Fibroblast of skin of right quadriceps (primary cell): ENCODE results near the gene ICE2.
"Not testable (repeated sequence)": the region's sequence is repeated elsewhere in the genome, so short reads cannot be mapped to it uniquely, and the experiment has no call there.

Experiments used
- DNase-seq: peaks from one replicate; pipeline ENCODE4 v3.0.0-alpha.2; 2013

The ICE2 gene

GRCh38 chr15:60442763-60443162 lies 36.2 kb downstream of the ICE2 start:
- peak; percentile 57 for DNase-seq

DNA sequence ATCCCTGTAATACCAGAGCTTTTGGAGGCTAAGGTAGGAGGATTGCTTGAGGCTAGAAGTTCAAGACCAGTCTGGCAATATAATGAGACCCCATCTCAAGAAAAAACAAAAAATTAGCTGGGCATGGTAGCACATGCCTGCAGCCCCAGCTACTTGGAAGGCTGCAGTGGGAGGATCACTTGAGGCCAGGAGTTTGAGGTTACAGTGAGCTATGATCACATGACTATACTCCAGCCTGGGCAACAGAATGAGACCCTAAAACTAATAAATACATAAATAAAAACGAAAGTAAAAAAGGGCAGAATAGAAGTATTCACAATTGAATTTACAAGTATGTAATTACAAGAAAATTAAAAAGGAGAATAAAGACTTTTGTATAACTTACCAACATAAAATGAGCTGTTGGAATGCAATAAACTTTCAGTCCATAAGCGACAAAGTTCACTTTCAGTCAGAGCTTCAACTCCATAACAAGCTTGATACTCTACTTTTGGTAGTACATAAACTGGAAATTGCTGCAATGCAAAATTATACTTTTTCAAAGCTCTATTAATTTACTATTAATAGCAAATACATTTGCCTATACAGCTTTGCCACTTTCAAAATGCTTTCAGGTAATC lies 36.8 kb downstream of the ICE2 start:
- DNase-seq = no peak

DNA sequence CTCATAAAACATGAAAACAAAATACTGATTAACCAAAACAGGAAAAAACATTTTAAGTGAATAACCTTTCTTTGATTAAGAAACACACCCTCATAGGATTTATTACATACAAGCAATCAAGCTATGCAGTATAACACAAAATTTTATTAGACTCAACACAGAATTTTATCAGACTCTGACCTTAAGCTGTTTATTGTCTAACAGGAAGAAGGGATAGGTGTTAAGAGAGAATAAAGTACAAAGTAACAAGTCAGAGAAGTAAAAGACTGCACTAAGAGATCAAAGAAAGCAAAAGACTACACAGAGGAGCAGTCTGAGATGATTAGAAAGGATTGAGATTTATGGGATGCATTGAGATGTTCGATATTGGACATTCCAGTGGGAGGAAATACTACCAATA lies 37.6 kb downstream of the ICE2 start:
- no peak for DNase-seq

DNA sequence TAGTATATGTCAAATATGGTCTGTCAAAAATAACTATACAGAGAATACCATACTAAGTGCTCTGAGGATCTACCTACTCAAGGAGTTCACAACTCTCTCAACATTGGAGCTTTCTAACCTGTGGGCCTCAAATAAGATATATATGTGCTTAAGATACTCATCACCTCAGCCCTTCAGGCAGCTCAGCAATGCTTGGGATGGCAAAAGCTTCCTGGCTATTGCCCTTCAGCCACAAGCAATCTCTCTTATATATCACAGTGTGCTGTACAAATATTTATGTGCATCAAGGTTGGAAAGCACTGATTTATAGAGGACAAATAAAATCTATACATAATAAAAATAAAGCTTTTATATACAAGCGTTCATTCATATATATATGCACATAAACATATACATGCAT lies 40.3 kb downstream of the ICE2 start:
- no peak for DNase-seq

- DNase-seq = no peak
Measured at GRCh38 chr15:60428935-60429334, 50.0 kb downstream of the ICE2 start.

DNA sequence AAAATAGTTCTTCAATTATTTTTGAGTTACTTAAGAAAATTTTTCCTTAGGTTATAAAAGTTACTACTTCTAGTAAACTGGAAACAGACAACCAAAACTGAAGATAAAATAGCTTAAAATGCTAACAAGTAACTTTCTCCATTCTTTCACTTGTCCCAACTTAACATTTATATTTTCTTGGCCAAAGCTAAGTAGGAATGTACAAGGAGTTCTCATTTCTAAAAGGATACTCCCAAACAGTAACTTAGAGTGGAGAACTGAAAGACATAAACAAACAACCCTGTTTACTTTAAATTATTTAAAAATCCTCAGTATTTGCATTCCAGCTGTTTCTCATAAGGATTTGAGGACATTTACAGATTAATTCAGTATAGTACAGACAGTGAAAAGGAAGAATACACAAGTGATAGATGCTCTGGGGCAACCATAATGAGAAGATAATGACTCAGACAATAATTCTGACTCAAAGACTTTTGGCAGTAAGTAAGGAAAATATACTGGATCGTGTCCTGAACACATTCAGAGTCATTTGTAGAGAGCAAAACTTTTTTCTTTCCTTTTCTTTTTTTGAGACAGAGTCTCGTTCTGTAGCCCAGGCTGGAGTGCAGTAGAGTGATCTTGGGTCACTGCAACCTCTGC lies 52.0 kb downstream of the ICE2 start:
- peak; percentile 80 for DNase-seq

GRCh38 chr15:60425461-60425860 lies 53.5 kb downstream of the ICE2 start:
- DNase-seq = no peak

DNA sequence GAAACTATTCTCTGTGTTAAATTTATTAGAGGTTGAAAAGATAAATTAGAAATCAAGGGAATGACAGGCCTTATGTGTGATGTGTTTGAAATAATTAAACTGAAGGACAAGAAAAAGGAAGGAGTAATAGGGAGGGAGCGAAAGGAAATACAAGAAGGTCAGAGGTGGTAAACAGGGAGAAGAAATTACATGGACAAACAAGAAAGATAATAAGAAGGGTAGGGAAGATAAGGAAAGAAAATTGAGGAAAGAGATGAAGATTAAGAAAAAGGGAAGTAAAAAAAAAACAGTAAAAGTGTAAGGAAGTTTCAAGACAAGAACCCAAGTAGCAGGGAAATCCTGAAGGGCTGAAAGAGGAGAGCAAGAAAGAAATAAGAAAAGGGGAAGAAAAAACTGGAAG lies 54.9 kb downstream of the ICE2 start:
- no peak for DNase-seq

DNA sequence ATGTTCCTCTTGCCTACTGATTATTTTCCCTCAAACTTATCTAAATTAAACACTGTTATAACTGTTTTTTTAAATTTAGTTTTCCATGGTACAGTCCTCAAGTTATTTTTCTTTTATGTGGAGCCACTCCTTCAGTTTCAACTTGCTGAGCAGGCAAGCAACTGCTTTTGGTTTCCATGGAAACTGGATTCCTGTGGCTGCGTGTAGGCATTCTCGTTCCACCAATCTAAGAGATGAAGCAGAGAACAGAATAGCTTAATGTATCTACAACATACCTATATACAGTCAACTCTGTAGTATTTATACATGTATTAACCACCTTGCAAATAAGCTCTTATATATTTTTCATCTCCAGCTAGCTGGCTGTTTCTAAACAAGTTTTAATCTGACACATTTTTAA lies 55.4 kb downstream of the ICE2 start:
- peak; percentile 94 for DNase-seq

DNA sequence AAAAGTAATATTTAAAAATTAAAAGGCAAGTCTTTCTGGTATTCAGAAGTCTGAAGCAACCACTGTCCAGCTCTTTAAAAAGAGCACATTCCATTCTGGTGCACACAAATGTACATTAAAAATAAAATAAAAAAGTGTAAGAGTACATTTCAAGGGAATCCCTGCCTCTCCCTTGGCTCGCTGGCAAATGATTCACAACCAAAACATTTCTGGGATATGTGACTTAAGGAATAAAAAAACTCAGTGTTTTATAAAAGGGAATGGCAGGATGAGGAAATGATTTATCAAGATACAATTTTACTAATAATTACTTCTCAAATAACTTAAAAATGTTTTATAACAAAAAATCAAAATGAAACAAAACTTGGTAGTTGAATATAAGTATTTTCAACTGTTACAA lies 57.4 kb downstream of the ICE2 start:
- peak; percentile 93 for DNase-seq

GRCh38 chr15:60420203-60420716 lies 58.7 kb downstream of the ICE2 start:
- DNase-seq = no peak

GRCh38 chr15:60419753-60420152 lies 59.2 kb downstream of the ICE2 start:
- peak; percentile 54 for DNase-seq

GRCh38 chr15:60418096-60418495 lies 60.8 kb downstream of the ICE2 start:
- DNase-seq = no peak

DNA sequence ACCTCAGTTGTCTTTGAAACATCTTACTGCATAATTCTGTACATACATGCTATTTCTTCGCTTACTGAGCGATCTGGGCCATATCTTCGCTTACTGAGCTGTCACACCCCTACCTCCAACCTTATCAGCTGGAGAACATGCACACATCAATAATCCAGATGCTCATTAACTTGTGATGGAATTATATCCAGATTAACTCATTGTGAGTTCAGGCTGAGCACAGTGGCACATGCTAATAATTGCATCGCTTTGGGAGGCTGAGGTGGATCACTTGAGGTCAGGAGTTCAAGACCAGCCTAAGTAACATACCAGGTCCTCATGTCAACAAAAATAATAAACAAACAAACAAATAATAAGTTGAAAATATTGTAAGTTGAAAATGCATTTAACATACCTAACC lies 61.8 kb downstream of the ICE2 start:
- DNase-seq = no peak

- no peak for DNase-seq
Measured at GRCh38 chr15:60416484-60416883, 62.5 kb downstream of the ICE2 start.

GRCh38 chr15:60414016-60414682 lies 64.8 kb downstream of the ICE2 start:
- DNase-seq = peak; percentile 45

- peak; percentile 54 for DNase-seq
Measured at GRCh38 chr15:60413231-60413824, 65.6 kb downstream of the ICE2 start.

GRCh38 chr15:60412807-60413206 lies 66.1 kb downstream of the ICE2 start:
- DNase-seq = not testable (repeated sequence)

DNA sequence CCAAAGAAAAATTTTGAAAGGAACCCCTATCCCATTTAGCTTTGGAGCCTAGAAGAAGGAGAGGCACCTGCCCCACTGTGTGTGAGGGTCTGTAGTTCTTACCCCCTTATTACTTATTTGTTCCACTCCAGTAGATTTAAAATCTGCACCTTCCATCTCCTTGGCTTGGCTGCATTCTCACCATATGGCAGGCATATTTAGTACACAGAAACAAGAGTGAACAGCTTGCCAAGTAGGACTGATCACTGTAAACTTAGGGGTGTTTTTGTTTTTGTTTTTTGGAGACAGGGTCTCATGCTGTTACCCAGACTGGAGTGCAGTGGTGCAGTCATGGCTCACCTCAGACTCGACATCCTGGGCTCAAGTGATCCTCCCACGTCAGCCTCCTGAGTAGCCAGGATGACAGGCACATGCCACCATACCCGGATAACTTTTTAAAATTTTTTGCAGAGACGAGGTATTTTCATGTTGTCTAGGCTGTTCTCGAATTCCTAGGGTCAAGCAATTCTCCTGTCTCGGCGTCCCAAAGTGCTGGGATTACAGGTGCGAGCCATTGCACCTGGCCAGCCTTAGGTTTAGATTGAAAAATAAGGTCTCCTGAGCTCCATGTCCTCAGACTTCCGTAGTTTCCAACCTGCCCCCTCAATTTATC lies 67.0 kb downstream of the ICE2 start:
- no peak for DNase-seq

GRCh38 chr15:60410350-60410749 lies 68.6 kb downstream of the ICE2 start:
- not testable (repeated sequence) for DNase-seq

GRCh38 chr15:60408463-60408981 lies 70.4 kb downstream of the ICE2 start:
- peak; percentile 87 for DNase-seq

DNA sequence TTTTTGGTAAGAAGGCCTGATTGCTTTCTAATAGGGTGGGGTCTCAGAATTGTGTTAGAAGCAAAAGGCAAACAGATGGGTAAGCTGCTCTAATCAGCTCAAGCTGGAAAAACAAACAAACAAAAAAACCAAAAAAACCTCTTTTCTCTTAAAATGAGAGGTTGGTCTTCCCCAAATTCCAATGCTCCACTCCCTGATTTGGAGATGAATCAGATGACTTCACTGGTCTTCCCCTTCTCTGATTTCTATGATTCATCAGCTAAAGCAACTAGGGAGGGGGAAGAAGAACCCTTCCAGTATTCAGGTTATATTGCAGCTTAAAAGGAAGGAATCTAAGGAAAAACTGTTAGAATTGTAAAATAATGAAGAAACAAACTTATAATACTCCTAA lies 71.5 kb downstream of the ICE2 start:
- DNase-seq = peak; percentile 90
